KMS-11 (cell line): ENCODE data around the gene METAP1D.

Experiments used
- H2AFZ ChIP-seq: fragments of 200-600 bp; sonication (generic); 2 replicates; pipeline ENCODE4 v1.6.1; 2016; ENCODE audit warnings: antibody characterized with exemption, mixed run types, low read depth
- H3K27ac ChIP-seq: fragments of 200-600 bp; sonication (generic); 2 replicates; pipeline ENCODE4 v1.6.1; 2016; ENCODE audit warnings: mild to moderate bottlenecking, mixed run types
- H3K27me3 ChIP-seq: fragments of 200-600 bp; sonication (generic); 2 replicates; pipeline ENCODE4 v1.6.1; 2017; ENCODE audit warnings: mild to moderate bottlenecking, low read depth, mixed run types, moderate library complexity; ENCODE audit not compliant: insufficient read depth
- H3K36me3 ChIP-seq: fragments of 200-600 bp; sonication (generic); 2 replicates; pipeline ENCODE4 v1.6.1; 2017; ENCODE audit warnings: mild to moderate bottlenecking, mixed run types; ENCODE audit not compliant: insufficient read depth
- H3K4me1 ChIP-seq: fragments of 200-600 bp; sonication (generic); 2 replicates; pipeline ENCODE4 v1.6.1; 2016; ENCODE audit warnings: mild to moderate bottlenecking, low read depth, mixed run types; ENCODE audit not compliant: poor library complexity, severe bottlenecking
- H3K4me2 ChIP-seq: fragments of 200-600 bp; sonication (generic); 2 replicates; pipeline ENCODE4 v1.7.0; 2016; ENCODE audit warnings: mild to moderate bottlenecking, mixed run types
- H3K4me3 ChIP-seq: fragments of 200-600 bp; sonication (generic); IDR thresholded peaks from 2 replicates; pipeline ENCODE4 v1.6.1; 2017; ENCODE audit warnings: low read depth, low read length, mixed read lengths; ENCODE audit not compliant: insufficient read depth
- H3K79me2 ChIP-seq: fragments of 200-600 bp; sonication (generic); 2 replicates; pipeline ENCODE4 v1.6.1; 2016; ENCODE audit warnings: low read depth, mixed run types; ENCODE audit not compliant: insufficient read depth
- H3K9ac ChIP-seq: fragments of 200-600 bp; sonication (generic); 2 replicates; pipeline ENCODE4 v1.6.1; 2016; ENCODE audit warnings: mild to moderate bottlenecking, mixed run types
- H4K20me1 ChIP-seq: fragments of 200-600 bp; sonication (generic); 2 replicates; pipeline ENCODE4 v1.6.1; 2016; ENCODE audit warnings: mild to moderate bottlenecking, mixed run types; ENCODE audit not compliant: insufficient read depth
- TF ChIP-seq, protein P1 (sequence below): fragments of 200-600 bp; sonication (generic); conservative IDR thresholded peaks from 2 replicates; pipeline ENCODE4 v1.6.1; 2017; ENCODE audit warnings: low read depth, mild to moderate bottlenecking, antibody characterized with exemption, low read length, moderate library complexity, mixed read lengths

The METAP1D gene

DNA sequence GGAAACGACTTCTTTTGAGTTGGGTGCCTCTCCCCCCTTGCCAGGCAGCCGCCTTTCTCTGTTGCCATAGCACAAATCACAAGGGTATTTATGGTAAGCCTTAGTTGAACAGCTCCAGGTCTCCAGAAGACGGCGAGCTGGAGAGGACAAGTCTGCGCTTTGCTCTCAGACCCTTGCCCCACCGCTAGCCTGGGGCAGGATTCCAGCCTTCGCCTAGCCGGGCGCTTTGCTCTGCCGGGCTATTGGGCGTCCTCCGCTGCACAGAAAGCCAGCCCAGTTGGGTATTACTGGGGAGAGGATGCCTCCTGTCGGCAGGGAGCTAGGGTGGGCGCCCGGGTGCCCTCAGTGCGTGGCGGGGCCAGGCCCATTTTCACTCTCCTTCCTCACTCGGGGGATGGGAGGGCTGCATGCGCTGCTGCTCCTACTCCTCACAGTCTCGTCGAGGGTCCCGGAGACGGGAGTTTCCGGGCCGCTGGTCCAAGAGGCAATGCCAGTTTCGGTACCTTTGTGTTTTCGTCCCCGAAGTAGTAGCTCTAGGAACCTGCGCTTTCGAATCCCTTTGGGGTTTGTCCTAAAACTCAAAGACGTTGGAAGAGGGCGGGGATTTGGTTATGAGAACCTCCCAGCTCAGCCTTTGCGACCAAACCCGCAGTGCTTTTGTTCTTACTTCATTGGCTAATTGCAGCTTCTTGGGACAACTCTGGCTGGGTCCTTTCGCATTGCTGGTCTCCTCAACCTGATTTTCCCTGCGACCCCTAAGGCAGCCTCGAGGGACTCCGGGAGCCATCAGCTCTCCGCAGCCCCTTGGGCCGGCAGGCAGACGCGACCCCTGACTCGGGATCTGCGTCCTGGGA, 106.6 kb downstream of the METAP1D start:
- H3K4me1 ChIP-seq = peaks cover 17% of the 10 kb centered on the region
- H3K27me3 ChIP-seq = peaks cover 18% of the 10 kb centered on the region
- H3K79me2 ChIP-seq = no peaks in the 10 kb centered on the region
- H3K27ac ChIP-seq = no peak overlapping the region
- no peaks in the 10 kb centered on the region for H3K36me3 ChIP-seq
- H2AFZ ChIP-seq = peak overlapping the region; percentile 68
- H3K4me2 ChIP-seq = peak overlapping the region; percentile 81; the same call in 1 of the 2 replicates
- no peaks in the 10 kb centered on the region for H4K20me1 ChIP-seq
- TF ChIP-seq, protein P1, sequence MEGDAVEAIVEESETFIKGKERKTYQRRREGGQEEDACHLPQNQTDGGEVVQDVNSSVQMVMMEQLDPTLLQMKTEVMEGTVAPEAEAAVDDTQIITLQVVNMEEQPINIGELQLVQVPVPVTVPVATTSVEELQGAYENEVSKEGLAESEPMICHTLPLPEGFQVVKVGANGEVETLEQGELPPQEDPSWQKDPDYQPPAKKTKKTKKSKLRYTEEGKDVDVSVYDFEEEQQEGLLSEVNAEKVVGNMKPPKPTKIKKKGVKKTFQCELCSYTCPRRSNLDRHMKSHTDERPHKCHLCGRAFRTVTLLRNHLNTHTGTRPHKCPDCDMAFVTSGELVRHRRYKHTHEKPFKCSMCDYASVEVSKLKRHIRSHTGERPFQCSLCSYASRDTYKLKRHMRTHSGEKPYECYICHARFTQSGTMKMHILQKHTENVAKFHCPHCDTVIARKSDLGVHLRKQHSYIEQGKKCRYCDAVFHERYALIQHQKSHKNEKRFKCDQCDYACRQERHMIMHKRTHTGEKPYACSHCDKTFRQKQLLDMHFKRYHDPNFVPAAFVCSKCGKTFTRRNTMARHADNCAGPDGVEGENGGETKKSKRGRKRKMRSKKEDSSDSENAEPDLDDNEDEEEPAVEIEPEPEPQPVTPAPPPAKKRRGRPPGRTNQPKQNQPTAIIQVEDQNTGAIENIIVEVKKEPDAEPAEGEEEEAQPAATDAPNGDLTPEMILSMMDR = 0 out of 2 replicates have a peak, but pooled peaks have one; percentile 18
- H3K9ac ChIP-seq = no peak overlapping the region
- no peak overlapping the region for H3K4me3 ChIP-seq

DNA sequence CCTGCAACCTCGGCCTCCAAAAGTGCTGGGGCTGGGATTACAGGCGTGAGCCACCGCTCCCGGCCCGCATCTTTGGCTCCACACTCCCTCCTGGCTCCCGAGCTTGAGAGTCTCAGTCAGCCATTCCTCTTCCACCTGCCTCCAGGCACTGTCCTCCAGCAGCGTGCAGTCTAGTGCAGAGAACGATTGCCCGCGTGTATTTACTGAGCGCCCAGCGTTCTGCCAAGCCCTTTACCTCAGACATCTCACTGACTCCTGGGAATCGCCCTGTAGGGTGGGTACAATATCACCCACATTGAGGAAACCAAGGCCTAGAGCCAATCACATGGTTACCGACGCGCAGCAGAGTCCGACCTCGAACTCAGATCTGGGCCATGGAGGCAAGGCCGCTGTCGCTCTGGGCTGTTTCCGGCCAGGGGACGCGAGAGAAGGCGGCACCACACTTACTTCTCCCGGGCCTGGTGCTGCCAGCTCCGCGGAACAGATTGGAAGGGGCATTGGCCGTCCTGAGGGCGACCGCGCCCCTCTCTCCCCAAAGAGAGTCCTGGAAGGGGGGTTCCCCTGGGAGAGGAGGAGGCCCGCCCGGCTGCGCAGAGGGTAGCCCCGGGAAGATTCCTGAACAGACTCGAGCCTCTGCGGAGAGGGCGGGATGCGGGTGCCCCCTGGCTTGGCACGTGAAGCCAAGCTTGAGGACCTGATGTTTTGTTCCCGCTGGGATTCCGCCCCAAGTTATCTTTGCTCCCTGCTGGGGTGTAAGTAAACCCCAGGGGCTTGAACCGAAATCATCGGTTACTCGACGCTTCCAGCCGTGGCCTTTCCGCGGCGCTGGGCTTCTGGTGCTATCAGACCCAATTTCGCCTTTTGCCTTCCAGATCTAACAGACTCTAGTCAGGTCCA, 108.2 kb downstream of the METAP1D start:
- Histone ChIP-seq H3K4me2 (no peak overlapping the region), H2AFZ (no peak overlapping the region), H4K20me1 (no peaks in the 10 kb centered on the region), H3K79me2 (no peaks in the 10 kb centered on the region), H3K9ac (no peak overlapping the region), H3K27ac (no peak overlapping the region), H3K36me3 (no peaks in the 10 kb centered on the region), H3K4me1 (peaks cover 15% of the 10 kb centered on the region), H3K27me3 (peaks cover 7% of the 10 kb centered on the region; the same call in 1 of the 2 replicates), H3K4me3 (no peak overlapping the region)
- TF ChIP-seq, protein P1 = no peak

DNA sequence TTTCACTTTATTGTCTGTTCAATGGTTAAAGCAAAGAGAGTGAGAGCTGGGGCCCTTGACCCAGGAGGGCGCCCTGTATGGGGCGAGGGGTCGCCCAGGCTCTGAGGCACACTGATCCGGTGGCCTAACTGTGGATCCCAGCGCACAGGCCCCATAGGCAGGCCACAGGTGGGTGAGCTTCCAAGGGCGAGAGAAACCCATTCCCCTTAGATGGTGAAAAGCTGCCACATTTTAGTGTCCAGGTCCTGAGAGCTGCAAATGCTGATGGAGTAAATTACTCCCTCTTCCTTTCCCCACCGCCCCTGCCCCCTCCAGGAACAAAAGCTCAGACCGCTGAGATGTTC, 108.8 kb downstream of the METAP1D start:
- Histone ChIP-seq H3K4me2 (no peak overlapping the region), H3K27me3 (peaks cover 1% of the 10 kb centered on the region; the same call in 1 of the 2 replicates), H3K79me2 (no peaks in the 10 kb centered on the region), H4K20me1 (no peaks in the 10 kb centered on the region), H3K9ac (no peak overlapping the region), H3K4me3 (no peak overlapping the region), H2AFZ (no peak overlapping the region), H3K36me3 (no peaks in the 10 kb centered on the region), H3K27ac (no peak overlapping the region), H3K4me1 (peaks cover 11% of the 10 kb centered on the region)
- TF ChIP-seq, protein P1 = no peak

DNA sequence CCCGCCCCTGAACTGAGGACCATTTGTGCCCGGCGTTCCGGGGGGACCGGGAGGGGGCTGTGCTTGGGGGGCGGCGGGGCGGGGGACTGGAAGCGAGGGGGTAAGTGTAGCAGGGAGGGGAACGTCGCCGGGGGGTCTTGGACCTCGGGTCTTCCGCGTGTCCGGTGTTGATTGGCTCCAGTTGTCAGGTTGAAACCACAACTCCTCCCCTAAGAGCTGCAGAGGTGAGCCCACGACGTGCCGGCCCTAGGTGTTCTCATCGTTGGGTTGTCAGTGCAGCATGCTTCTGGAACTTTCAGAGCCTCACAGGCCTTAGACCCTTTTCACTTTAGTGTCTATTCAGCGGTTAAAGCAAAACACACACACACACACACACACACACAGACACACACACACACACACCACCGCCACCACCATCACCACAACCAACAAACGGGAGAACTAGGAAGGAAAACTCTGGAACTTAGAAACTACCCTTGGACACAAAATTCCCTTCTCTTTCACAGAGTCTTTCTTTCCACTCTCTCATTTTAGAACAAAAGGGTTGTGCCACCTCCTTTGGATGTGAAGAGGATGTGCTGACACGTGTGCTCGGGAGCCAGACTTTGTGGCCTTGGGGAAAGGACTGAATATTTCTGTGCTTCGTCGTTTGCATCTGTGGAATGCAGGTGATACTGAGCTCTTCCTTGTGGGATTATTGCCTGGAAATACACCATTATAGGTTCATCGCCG, 109.7 kb downstream of the METAP1D start:
- Histone ChIP-seq H3K9ac (no peak overlapping the region), H3K4me3 (no peak overlapping the region), H3K4me1 (peaks cover 3% of the 10 kb centered on the region), H2AFZ (no peak overlapping the region), H3K79me2 (no peaks in the 10 kb centered on the region), H4K20me1 (no peaks in the 10 kb centered on the region), H3K27me3 (no peaks in the 10 kb centered on the region; the same call in 1 of the 2 replicates), H3K36me3 (no peaks in the 10 kb centered on the region), H3K4me2 (no peak overlapping the region), H3K27ac (no peak overlapping the region)
- TF ChIP-seq, protein P1 = no peak
